ENCODE data around the gene CLCN7. TPM values are rescaled to one million over a fixed set of nuclear protein-coding genes. Genes with fewer than 3 reads are reported as not detected.

CLCN7 gene
- polyA plus RNA-seq, 3 donors: 37.4 to 249 (median 56.5) TPM

- Histone ChIP-seq H3K27me3 (ENCODE audit: control insufficient read depth in 2 of 2, insufficient read depth in 2 of 2, low read length in 2 of 2) (no peaks in the 10 kb centered on the region), H2AFZ (ENCODE audit: insufficient read depth, low read depth, low read length, poor library complexity, severe bottlenecking) (peak within 1 kb of the TSS; percentile 87), H3K27ac (ENCODE audit: low read depth in 1 of 2, low read length in 2 of 2) (peak within 1 kb of the TSS; percentile 43 to 57), H3K79me2 (ENCODE audit: insufficient read depth, low read length) (peaks cover 4% of the 10 kb centered on the region), H4K20me1 (ENCODE audit: insufficient read depth, low read length) (no peaks in the 10 kb centered on the region), H3K9ac (ENCODE audit: insufficient read depth, low read length, poor library complexity, severe bottlenecking) (peak within 1 kb of the TSS; percentile 54), H3K4me1 (ENCODE audit: control insufficient read depth in 1 of 2, insufficient read depth in 2 of 2, low read length in 2 of 2) (peaks cover 35 to 47% of the 10 kb centered on the region in 2 donors), H3K9me3 (replicated peaks in 1 of 2; ENCODE audit: control insufficient read depth in 1 of 2, insufficient read depth in 1 of 2, low read length in 2 of 2) (no peaks in the 10 kb centered on the region), H3K4me3 (replicated peaks in 1 of 3; ENCODE audit: low read depth in 2 of 3, low read length in 3 of 3) (peak within 1 kb of the TSS in 1 of 3 experiments; percentile 15), H3K4me2 (replicated peaks; ENCODE audit: extremely low read depth, low read length, poor library complexity, severe bottlenecking) (peak within 1 kb of the TSS; percentile 50), H3K36me3 (replicated peaks in 1 of 2; ENCODE audit: control insufficient read depth in 1 of 2, insufficient read depth in 2 of 2, low read length in 2 of 2) (no peaks in the 10 kb centered on the region)
- TF ChIP-seq, protein P1, sequence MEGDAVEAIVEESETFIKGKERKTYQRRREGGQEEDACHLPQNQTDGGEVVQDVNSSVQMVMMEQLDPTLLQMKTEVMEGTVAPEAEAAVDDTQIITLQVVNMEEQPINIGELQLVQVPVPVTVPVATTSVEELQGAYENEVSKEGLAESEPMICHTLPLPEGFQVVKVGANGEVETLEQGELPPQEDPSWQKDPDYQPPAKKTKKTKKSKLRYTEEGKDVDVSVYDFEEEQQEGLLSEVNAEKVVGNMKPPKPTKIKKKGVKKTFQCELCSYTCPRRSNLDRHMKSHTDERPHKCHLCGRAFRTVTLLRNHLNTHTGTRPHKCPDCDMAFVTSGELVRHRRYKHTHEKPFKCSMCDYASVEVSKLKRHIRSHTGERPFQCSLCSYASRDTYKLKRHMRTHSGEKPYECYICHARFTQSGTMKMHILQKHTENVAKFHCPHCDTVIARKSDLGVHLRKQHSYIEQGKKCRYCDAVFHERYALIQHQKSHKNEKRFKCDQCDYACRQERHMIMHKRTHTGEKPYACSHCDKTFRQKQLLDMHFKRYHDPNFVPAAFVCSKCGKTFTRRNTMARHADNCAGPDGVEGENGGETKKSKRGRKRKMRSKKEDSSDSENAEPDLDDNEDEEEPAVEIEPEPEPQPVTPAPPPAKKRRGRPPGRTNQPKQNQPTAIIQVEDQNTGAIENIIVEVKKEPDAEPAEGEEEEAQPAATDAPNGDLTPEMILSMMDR (IDR thresholded peaks at IDR 0.05): no peak
- Mint-ChIP-seq H3K4me1 (peaks cover 32% of the 10 kb centered on the region), H3K27me3 (ENCODE audit: low read depth in 3 of 3) (peaks cover 0 to 2% (median 2%) of the 10 kb centered on the region in 3 donors), H3K4me3 (peak within 1 kb of the TSS; percentile 43 to 66), H3K27ac (peak within 1 kb of the TSS; percentile 8 to 87 (median 76)), H3K9me3 (peaks cover 0 to 2% (median 0%) of the 10 kb centered on the region in 7 donors), H3K36me3 (no peaks in the 10 kb centered on the region)
- no peak for DNase-seq
- 25% methylated on average over 17 of the region's 19 CpGs for WGBS (ENCODE audit: insufficient coverage)
- intact Hi-C loops (cut with micrococcal nuclease): no loop called here
Observed at GRCh38 chr16:1488619-1489018, 13.8 kb upstream of the CLCN7 start, which contains the start of gene PTX4. PTX4 (minus strand) TSS chr16:1488944; CDS start chr16:1488909, 35 bp downstream.

GRCh38 chr16:1488054-1488601, 13.3 kb upstream of the CLCN7 start:
- Histone ChIP-seq H3K4me1 (ENCODE audit: control insufficient read depth in 1 of 2, insufficient read depth in 2 of 2, low read length in 2 of 2) (peaks cover 40 to 48% of the 10 kb centered on the region in 2 donors), H3K27me3 (ENCODE audit: control insufficient read depth in 2 of 2, insufficient read depth in 2 of 2, low read length in 2 of 2) (no peaks in the 10 kb centered on the region), H4K20me1 (ENCODE audit: insufficient read depth, low read length) (no peaks in the 10 kb centered on the region), H3K4me2 (replicated peaks; ENCODE audit: extremely low read depth, low read length, poor library complexity, severe bottlenecking) (peak overlapping the region; percentile 50), H3K9me3 (replicated peaks in 1 of 2; ENCODE audit: control insufficient read depth in 1 of 2, insufficient read depth in 1 of 2, low read length in 2 of 2) (no peaks in the 10 kb centered on the region), H3K79me2 (ENCODE audit: insufficient read depth, low read length) (no peaks in the 10 kb centered on the region), H3K36me3 (replicated peaks in 1 of 2; ENCODE audit: control insufficient read depth in 1 of 2, insufficient read depth in 2 of 2, low read length in 2 of 2) (no peaks in the 10 kb centered on the region), H3K4me3 (replicated peaks in 1 of 3; ENCODE audit: low read depth in 2 of 3, low read length in 3 of 3) (peak overlapping the region in 1 of 3 experiments; percentile 15), H3K27ac (ENCODE audit: low read depth in 1 of 2, low read length in 2 of 2) (peak overlapping the region; percentile 43 to 57), H2AFZ (ENCODE audit: insufficient read depth, low read depth, low read length, poor library complexity, severe bottlenecking) (peak overlapping the region; percentile 87), H3K9ac (ENCODE audit: insufficient read depth, low read length, poor library complexity, severe bottlenecking) (peak overlapping the region; percentile 54)
- peak overlapping the region; percentile 8 to 87 (median 71) for H3K27ac Mint-ChIP-seq
- TF ChIP-seq, protein P1 (IDR thresholded peaks at IDR 0.05): no peak
- no peak for DNase-seq
- H3K36me3 Mint-ChIP-seq: no peaks in the 10 kb centered on the region
- WGBS (ENCODE audit: insufficient coverage): 74% methylated on average over 18 of the region's 24 CpGs
- H3K4me3 Mint-ChIP-seq: peak overlapping the region; percentile 43 to 66
- peaks cover 0 to 2% (median 0%) of the 10 kb centered on the region in 7 donors for H3K9me3 Mint-ChIP-seq
- H3K27me3 Mint-ChIP-seq (ENCODE audit: low read depth in 3 of 3): peaks cover 0 to 2% (median 2%) of the 10 kb centered on the region in 3 donors
- H3K4me1 Mint-ChIP-seq: peaks cover 37% of the 10 kb centered on the region
- intact Hi-C loops (cut with micrococcal nuclease): no loop called here

Measured in CD14-positive monocyte (primary cell).